Loucy (cell line): ENCODE data around the gene TNNC1.

Experiments
- H2AFZ ChIP-seq: fragments of 200-600 bp; sonication (generic); 2 replicates; pipeline ENCODE4 v1.6.0; 2016; ENCODE audit warnings: antibody characterized with exemption, mild to moderate bottlenecking, low read length, moderate library complexity
- H3F3A ChIP-seq: fragments of 200-600 bp; 2 replicates; pipeline ENCODE4 v1.6.0; 2016; ENCODE audit warnings: antibody characterized with exemption, low read depth, mild to moderate bottlenecking
- H3K27me3 ChIP-seq: fragments of 200-600 bp; sonication (generic); 2 replicates; pipeline ENCODE4 v1.6.1; 2014; ENCODE audit warnings: low read length, mild to moderate bottlenecking; ENCODE audit not compliant: insufficient read depth, poor library complexity, severe bottlenecking
- H3K36me3 ChIP-seq: fragments of 200-600 bp; sonication (generic); 2 replicates; pipeline ENCODE4 v1.6.1; 2016; ENCODE audit warnings: low read length; ENCODE audit not compliant: insufficient read depth
- H3K4me1 ChIP-seq: fragments of 200-600 bp; sonication (generic); 2 replicates; pipeline ENCODE4 v1.5.1; 2014; ENCODE audit warnings: low read length, mild to moderate bottlenecking; ENCODE audit not compliant: insufficient read depth, poor library complexity, severe bottlenecking
- H3K4me2 ChIP-seq: fragments of 200-600 bp; sonication (generic); 2 replicates; pipeline ENCODE4 v1.6.0; 2014; ENCODE audit warnings: antibody characterized with exemption, low read length, low read depth, mild to moderate bottlenecking; ENCODE audit not compliant: poor library complexity, severe bottlenecking
- H3K4me3 ChIP-seq: fragments of 200-600 bp; sonication (generic); 2 replicates; pipeline ENCODE4 v1.5.1; 2014; ENCODE audit warnings: low read length, mild to moderate bottlenecking, mixed read lengths; ENCODE audit not compliant: poor library complexity, severe bottlenecking
- H3K79me2 ChIP-seq: fragments of 200-600 bp; sonication (generic); 2 replicates; pipeline ENCODE4 v1.6.1; 2014; ENCODE audit warnings: low read length; ENCODE audit not compliant: insufficient read depth
- H3K9ac ChIP-seq: fragments of 200-600 bp; sonication (generic); 2 replicates; pipeline ENCODE4 v1.6.0; 2014; ENCODE audit warnings: mild to moderate bottlenecking, low read depth, low read length, moderate library complexity; ENCODE audit not compliant: poor library complexity, severe bottlenecking
- H3K9me2 ChIP-seq: fragments of 200-600 bp; sonication (generic); replicated peaks from 2 replicates; pipeline ENCODE4 v1.6.1; 2016; ENCODE audit warnings: low read depth, low read length, mixed read lengths
- H3K9me3 ChIP-seq: fragments of 200-600 bp; sonication (generic); 2 replicates; pipeline ENCODE4 v1.6.1; 2014; ENCODE audit warnings: mild to moderate bottlenecking, antibody characterized with exemption, low read length, low read depth; ENCODE audit not compliant: insufficient read depth
- H4K20me1 ChIP-seq: fragments of 200-600 bp; sonication (generic); 2 replicates; pipeline ENCODE4 v1.6.0; 2014; ENCODE audit warnings: antibody characterized with exemption, low read length, mild to moderate bottlenecking; ENCODE audit not compliant: insufficient read depth, poor library complexity, severe bottlenecking
- EZH2phosphoT487 ChIP-seq: fragments of 200-600 bp; IDR thresholded peaks from 2 replicates; pipeline ENCODE4 v1.6.1; 2018; ENCODE audit warnings: antibody characterized with exemption, mild to moderate bottlenecking, moderate library complexity, borderline replicate concordance
- TF ChIP-seq, protein P1 (sequence below): fragments of 200-600 bp; sonication (generic); conservative IDR thresholded peaks from 2 replicates; pipeline ENCODE4 v1.5.1; 2014; ENCODE audit warnings: mild to moderate bottlenecking, antibody characterized with exemption, low read length

TNNC1 gene

GRCh38 chr3:52443791-52444687 lies 9.8 kb downstream of the TNNC1 start:
- H3K4me1 ChIP-seq, result peaks cover 12% of the 10 kb centered on the region
- no peaks in the 10 kb centered on the region for H3K9me3 ChIP-seq
- H3K9me2 ChIP-seq, result no peaks in the 10 kb centered on the region
- peak overlapping the region; percentile 85 for H3K4me2 ChIP-seq
- peak overlapping the region; percentile 66 for H3K4me3 ChIP-seq
- no peaks in the 10 kb centered on the region for H3K36me3 ChIP-seq
- TF ChIP-seq EZH2phosphoT487, result no peak
- TF ChIP-seq, protein P1, sequence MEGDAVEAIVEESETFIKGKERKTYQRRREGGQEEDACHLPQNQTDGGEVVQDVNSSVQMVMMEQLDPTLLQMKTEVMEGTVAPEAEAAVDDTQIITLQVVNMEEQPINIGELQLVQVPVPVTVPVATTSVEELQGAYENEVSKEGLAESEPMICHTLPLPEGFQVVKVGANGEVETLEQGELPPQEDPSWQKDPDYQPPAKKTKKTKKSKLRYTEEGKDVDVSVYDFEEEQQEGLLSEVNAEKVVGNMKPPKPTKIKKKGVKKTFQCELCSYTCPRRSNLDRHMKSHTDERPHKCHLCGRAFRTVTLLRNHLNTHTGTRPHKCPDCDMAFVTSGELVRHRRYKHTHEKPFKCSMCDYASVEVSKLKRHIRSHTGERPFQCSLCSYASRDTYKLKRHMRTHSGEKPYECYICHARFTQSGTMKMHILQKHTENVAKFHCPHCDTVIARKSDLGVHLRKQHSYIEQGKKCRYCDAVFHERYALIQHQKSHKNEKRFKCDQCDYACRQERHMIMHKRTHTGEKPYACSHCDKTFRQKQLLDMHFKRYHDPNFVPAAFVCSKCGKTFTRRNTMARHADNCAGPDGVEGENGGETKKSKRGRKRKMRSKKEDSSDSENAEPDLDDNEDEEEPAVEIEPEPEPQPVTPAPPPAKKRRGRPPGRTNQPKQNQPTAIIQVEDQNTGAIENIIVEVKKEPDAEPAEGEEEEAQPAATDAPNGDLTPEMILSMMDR, result no peak
- no peaks in the 10 kb centered on the region for H3K79me2 ChIP-seq
- no peaks in the 10 kb centered on the region for H3F3A ChIP-seq
- no peaks in the 10 kb centered on the region for H4K20me1 ChIP-seq
- H3K9ac ChIP-seq, result peak overlapping the region; percentile 64
- no peaks in the 10 kb centered on the region for H3K27me3 ChIP-seq
- H2AFZ ChIP-seq, result peak overlapping the region; percentile 72; the same call in 1 of the 2 replicates

GRCh38 chr3:52443268-52443610 lies 10.6 kb downstream of the TNNC1 start:
- Histone ChIP-seq H3K4me2 (no peak overlapping the region), H4K20me1 (no peaks in the 10 kb centered on the region), H3K9me2 (no peaks in the 10 kb centered on the region)

GRCh38 chr3:52442409-52443267 lies 11.2 kb downstream of the TNNC1 start:
- Histone ChIP-seq H3K9me2 (no peaks in the 10 kb centered on the region), H3K9ac (no peak overlapping the region), H2AFZ (no peak overlapping the region), H3K4me2 (no peak overlapping the region), H3K4me1 (peaks cover 12% of the 10 kb centered on the region), H3K36me3 (no peaks in the 10 kb centered on the region), H4K20me1 (no peaks in the 10 kb centered on the region), H3K4me3 (no peak overlapping the region), H3K9me3 (no peaks in the 10 kb centered on the region), H3K79me2 (no peaks in the 10 kb centered on the region), H3F3A (no peaks in the 10 kb centered on the region), H3K27me3 (no peaks in the 10 kb centered on the region)
- TF ChIP-seq EZH2phosphoT487, result no peak

More at GRCh38 chr3:52443268-52443610, 10.6 kb downstream of the TNNC1 start:
- Histone ChIP-seq H3K4me3 (no peak overlapping the region), H3K27me3 (no peaks in the 10 kb centered on the region), H3K79me2 (no peaks in the 10 kb centered on the region), H3K9me3 (no peaks in the 10 kb centered on the region), H3K9ac (no peak overlapping the region), H3K4me1 (peaks cover 12% of the 10 kb centered on the region), H2AFZ (no peak overlapping the region), H3K36me3 (no peaks in the 10 kb centered on the region), H3F3A (no peaks in the 10 kb centered on the region)
- TF ChIP-seq, protein P1, result no peak
- no peak for TF ChIP-seq EZH2phosphoT487
